Left forelimb (tissue), 1 donor: ENCODE measurements around the gene ICE2.
"Not testable (repeated sequence)": the region's sequence is repeated elsewhere in the genome, so short reads cannot be mapped to it uniquely, and the experiment has no call there.

ENCODE experiments used
- DNase-seq: peaks from one replicate; pipeline ENCODE4 v3.0.0-alpha.2; 2018; ENCODE audit warnings: low spot score

The ICE2 gene

GRCh38 chr15:60448668-60449360 lies 30.1 kb downstream of the ICE2 start:
- DNase-seq, result no peak

GRCh38 chr15:60444289-60444912 lies 34.5 kb downstream of the ICE2 start:
- DNase-seq, result no peak

GRCh38 chr15:60442763-60443162 lies 36.2 kb downstream of the ICE2 start:
- DNase-seq, result no peak

GRCh38 chr15:60442031-60442650 lies 36.8 kb downstream of the ICE2 start:
- no peak for DNase-seq

- no peak for DNase-seq
Measured at GRCh38 chr15:60441331-60441730, 37.6 kb downstream of the ICE2 start.

- no peak for DNase-seq
Measured at GRCh38 chr15:60438646-60439045, 40.3 kb downstream of the ICE2 start.

- no peak for DNase-seq
Measured at GRCh38 chr15:60428935-60429334, 50.0 kb downstream of the ICE2 start.

- DNase-seq, result no peak
Measured at GRCh38 chr15:60426870-60427508, 52.0 kb downstream of the ICE2 start.

- DNase-seq, result no peak
Measured at GRCh38 chr15:60425461-60425860, 53.5 kb downstream of the ICE2 start.

GRCh38 chr15:60424006-60424405 lies 54.9 kb downstream of the ICE2 start:
- DNase-seq, result no peak

GRCh38 chr15:60423537-60423936 lies 55.4 kb downstream of the ICE2 start:
- no peak for DNase-seq

GRCh38 chr15:60421544-60421943 lies 57.4 kb downstream of the ICE2 start:
- no peak for DNase-seq

GRCh38 chr15:60420203-60420716 lies 58.7 kb downstream of the ICE2 start:
- no peak for DNase-seq

- DNase-seq, result no peak
Measured at GRCh38 chr15:60419753-60420152, 59.2 kb downstream of the ICE2 start.

- DNase-seq, result no peak
Measured at GRCh38 chr15:60418096-60418495, 60.8 kb downstream of the ICE2 start.

GRCh38 chr15:60417112-60417511 lies 61.8 kb downstream of the ICE2 start:
- no peak for DNase-seq

GRCh38 chr15:60416484-60416883 lies 62.5 kb downstream of the ICE2 start:
- DNase-seq, result no peak

GRCh38 chr15:60414016-60414682 lies 64.8 kb downstream of the ICE2 start:
- no peak for DNase-seq

GRCh38 chr15:60413231-60413824 lies 65.6 kb downstream of the ICE2 start:
- DNase-seq, result no peak

- DNase-seq, result not testable (repeated sequence)
Measured at GRCh38 chr15:60412807-60413206, 66.1 kb downstream of the ICE2 start.

- no peak for DNase-seq
Measured at GRCh38 chr15:60411774-60412425, 67.0 kb downstream of the ICE2 start.
